Adrenal gland (tissue), 5 donors: ENCODE data around the gene SPAG9.

ENCODE experiments used
- CTCF ChIP-seq, 6 experiments: fragments of 450-650 bp in 4 of 6; fragments of 200-600 bp in 2 of 6; sonication (generic) in 1 of 6; IDR thresholded peaks; 1 replicate in 5 of 6; 2 replicates in 1 of 6; pipeline versions ENCODE4 v1.5.1 to v1.8.0; 2016 to 2021; ENCODE audit warnings: antibody characterized with exemption in 6 of 6, mild to moderate bottlenecking in 2 of 6, moderate library complexity in 1 of 6
- POLR2A ChIP-seq, 2 donors: fragments of 450-650 bp; IDR thresholded peaks; one replicate each; pipeline ENCODE4 v1.6.1; 2017; ENCODE audit warnings: antibody characterized with exemption in 2 of 2, mild to moderate bottlenecking in 2 of 2, moderate library complexity in 1 of 2
- donor health status: DM: no; HTN: no; CAD: no.

- TF ChIP-seq POLR2A (IDR thresholded peaks at IDR 0.05) (no peak), CTCF (IDR thresholded peaks at IDR 0.05) (no peak)
Observed at GRCh38 chr17:50989149-50989548, 131.5 kb downstream of the SPAG9 start.
